H9 (cell line): ENCODE data around the gene SESN2. TPM values are rescaled to one million over a fixed set of nuclear protein-coding genes. Genes with fewer than 3 reads are reported as not detected.

ENCODE experiments used
- DNase-seq: peaks from one replicate; pipeline ENCODE4 v3.0.0-alpha.2; 2017
- H2AFZ ChIP-seq: one replicate; pipeline ENCODE4 v1.6.1; 2013; ENCODE audit warnings: mild to moderate bottlenecking, low read length, control low read depth, moderate library complexity
- H2AK5ac ChIP-seq: 2 replicates; pipeline ENCODE4 v1.6.1; 2013; ENCODE audit warnings: low read length, control low read depth, mixed read lengths; ENCODE audit not compliant: insufficient read length
- H2BK120ac ChIP-seq: one replicate; pipeline ENCODE4 v1.6.1; 2013; ENCODE audit warnings: low read depth, mild to moderate bottlenecking, low read length, control low read depth, inconsistent platforms; ENCODE audit not compliant: poor library complexity, severe bottlenecking
- H2BK12ac ChIP-seq: 2 replicates; pipeline ENCODE4 v1.6.1; 2013; ENCODE audit warnings: low read length, control low read depth, mixed read lengths, low read depth; ENCODE audit not compliant: insufficient read length
- H2BK15ac ChIP-seq: 2 replicates; pipeline ENCODE4 v1.6.1; 2013; ENCODE audit warnings: low read depth, low read length, control low read depth
- H2BK20ac ChIP-seq: one replicate; pipeline ENCODE4 v1.6.1; 2013; ENCODE audit warnings: low read depth, mild to moderate bottlenecking, low read length, control low read depth, inconsistent platforms; ENCODE audit not compliant: poor library complexity, severe bottlenecking
- H2BK5ac ChIP-seq: 2 replicates; pipeline ENCODE4 v1.6.1; 2013; ENCODE audit warnings: low read length, control low read depth, mixed read lengths; ENCODE audit not compliant: insufficient read length
- H3K14ac ChIP-seq: 2 replicates; pipeline ENCODE4 v1.6.1; 2013; ENCODE audit warnings: low read length, control low read depth; ENCODE audit not compliant: insufficient read depth
- H3K18ac ChIP-seq: 2 replicates; pipeline ENCODE4 v1.6.1; 2013; ENCODE audit warnings: low read depth, mild to moderate bottlenecking, mixed read lengths, low read length, control low read depth; ENCODE audit not compliant: insufficient read length
- H3K23ac ChIP-seq: 2 replicates; pipeline ENCODE4 v1.6.1; 2013; ENCODE audit warnings: low read length, control low read depth, mixed read lengths, low read depth; ENCODE audit not compliant: insufficient read length
- H3K23me2 ChIP-seq: 2 replicates; pipeline ENCODE4 v1.6.1; 2013; ENCODE audit warnings: low read depth, mild to moderate bottlenecking, mixed read lengths, low read length, control low read depth; ENCODE audit not compliant: insufficient read length, poor library complexity, severe bottlenecking
- H3K27ac ChIP-seq: 2 replicates; pipeline ENCODE4 v1.5.1; 2013; ENCODE audit warnings: low read length, control low read depth, mixed read lengths, low read depth; ENCODE audit not compliant: insufficient read length
- H3K27me3 ChIP-seq: 2 replicates; pipeline ENCODE4 v1.6.1; 2013; ENCODE audit warnings: low read length, control low read depth, inconsistent platforms; ENCODE audit not compliant: insufficient read depth
- H3K4ac ChIP-seq: 2 replicates; pipeline ENCODE4 v1.6.1; 2013; ENCODE audit warnings: low read depth, mild to moderate bottlenecking, control low read depth, inconsistent platforms, low read length, moderate library complexity
- H3K4me1 ChIP-seq: 2 replicates; pipeline ENCODE4 v1.6.1; 2013; ENCODE audit warnings: low read length, control low read depth, inconsistent platforms; ENCODE audit not compliant: insufficient read depth
- H3K4me2 ChIP-seq: 2 replicates; pipeline ENCODE4 v1.6.1; 2013; ENCODE audit warnings: low read length, control low read depth, mixed read lengths; ENCODE audit not compliant: insufficient read length, insufficient read depth
- H3K56ac ChIP-seq: 2 replicates; pipeline ENCODE4 v1.6.1; 2013; ENCODE audit warnings: low read depth, mild to moderate bottlenecking, mixed read lengths, low read length, control low read depth; ENCODE audit not compliant: insufficient read length
- H3K79me1 ChIP-seq: 2 replicates; pipeline ENCODE4 v1.6.1; 2013; ENCODE audit warnings: low read depth, mild to moderate bottlenecking, moderate library complexity, low read length, control low read depth, inconsistent platforms; ENCODE audit not compliant: insufficient read depth, poor library complexity, severe bottlenecking
- H3K79me2 ChIP-seq: 2 replicates; pipeline ENCODE4 v1.6.1; 2013; ENCODE audit warnings: low read length, control low read depth, inconsistent platforms; ENCODE audit not compliant: insufficient read depth
- H3K9ac ChIP-seq: 2 replicates; pipeline ENCODE4 v1.6.1; 2013; ENCODE audit warnings: low read length, control low read depth, mixed read lengths; ENCODE audit not compliant: insufficient read length; ENCODE audit errors: extremely low read depth
- H3K9me3 ChIP-seq: one replicate; pipeline ENCODE4 v1.6.1; 2013; ENCODE audit warnings: low read depth, low read length, inconsistent platforms; ENCODE audit not compliant: control insufficient read depth
- H3T11ph ChIP-seq: one replicate; pipeline ENCODE4 v1.6.1; 2013; ENCODE audit warnings: mild to moderate bottlenecking, low read length, control low read depth, inconsistent platforms
- H4K20me1 ChIP-seq: one replicate; pipeline ENCODE4 v1.6.1; 2013; ENCODE audit not compliant: control insufficient read depth, insufficient read length, insufficient read depth
- H4K5ac ChIP-seq: 2 replicates; pipeline ENCODE4 v1.6.1; 2013; ENCODE audit warnings: low read depth, mild to moderate bottlenecking, mixed read lengths, low read length, control low read depth; ENCODE audit not compliant: insufficient read length
- H4K8ac ChIP-seq: replicated peaks from 2 replicates; pipeline ENCODE4 v1.6.1; 2013; ENCODE audit warnings: low read length, control low read depth, mixed read lengths, low read depth; ENCODE audit not compliant: insufficient read length
- H4K91ac ChIP-seq: 2 replicates; pipeline ENCODE4 v1.6.1; 2013; ENCODE audit warnings: low read depth, mild to moderate bottlenecking, moderate library complexity, mixed read lengths, low read length, control low read depth; ENCODE audit not compliant: insufficient read length
- H3K27ac Mint-ChIP-seq, 3 experiments: 2 replicates in 2 of 3; 3 replicates in 1 of 3; pipeline ENCODE4 v1.8.0; 2020 to 2021; ENCODE audit warnings: mixed read lengths in 3 of 3, mild to moderate bottlenecking in 1 of 3, moderate library complexity in 1 of 3
- H3K27me3 Mint-ChIP-seq: 2 replicates; pipeline ENCODE4 v1.8.0; 2021; ENCODE audit warnings: low read depth, mild to moderate bottlenecking, moderate library complexity, mixed read lengths
- H3K36me3 Mint-ChIP-seq, 3 experiments: 2 replicates in 2 of 3; 3 replicates in 1 of 3; pipeline ENCODE4 v1.8.0; 2020 to 2021; ENCODE audit warnings: low read depth in 3 of 3, mixed read lengths in 3 of 3; ENCODE audit not compliant: insufficient read depth in 1 of 3
- H3K4me1 Mint-ChIP-seq, 2 experiments: 2 replicates each; pipeline ENCODE4 v1.8.0; 2020; ENCODE audit warnings: mixed read lengths in 2 of 2
- H3K4me3 Mint-ChIP-seq, 2 experiments: 2 replicates in 1 of 2; 3 replicates in 1 of 2; pipeline ENCODE4 v1.8.0; 2020 to 2021; ENCODE audit warnings: mild to moderate bottlenecking in 2 of 2, mixed read lengths in 2 of 2, moderate library complexity in 1 of 2
- H3K9me3 Mint-ChIP-seq, 2 experiments: 2 replicates in 1 of 2; 3 replicates in 1 of 2; pipeline ENCODE4 v1.8.0; 2020; ENCODE audit warnings: mild to moderate bottlenecking in 2 of 2, mixed read lengths in 2 of 2, moderate library complexity in 1 of 2
- CTCF ChIP-seq: fragments of 200-600 bp; sonication (generic); conservative IDR thresholded peaks from 3 replicates; pipeline ENCODE4 v1.8.0; 2021; ENCODE audit warnings: antibody characterized with exemption, mild to moderate bottlenecking
- WGBS: extraction: QIAGEN DNeasy Blood & Tissue Kit; methylation state at CpG from one replicate; pipeline ENCODE4 v1.1.7; 2013; ENCODE audit warnings: missing lambda C conversion rate, low lambda C conversion rate, mixed read lengths; ENCODE audit not compliant: insufficient read length; ENCODE audit errors: extremely low coverage; 5-methylcytosine and 5-hydroxymethylcytosine counted together
- total RNA-seq: library from RNA; stranded (reverse); gene quantifications from 2 replicates; pipeline ENCODE4 v1.2.1, GENCODE V29; 2021

The SESN2 gene
- total RNA-seq, 1 experiment from 2014 or later = 24.6 TPM

DNA sequence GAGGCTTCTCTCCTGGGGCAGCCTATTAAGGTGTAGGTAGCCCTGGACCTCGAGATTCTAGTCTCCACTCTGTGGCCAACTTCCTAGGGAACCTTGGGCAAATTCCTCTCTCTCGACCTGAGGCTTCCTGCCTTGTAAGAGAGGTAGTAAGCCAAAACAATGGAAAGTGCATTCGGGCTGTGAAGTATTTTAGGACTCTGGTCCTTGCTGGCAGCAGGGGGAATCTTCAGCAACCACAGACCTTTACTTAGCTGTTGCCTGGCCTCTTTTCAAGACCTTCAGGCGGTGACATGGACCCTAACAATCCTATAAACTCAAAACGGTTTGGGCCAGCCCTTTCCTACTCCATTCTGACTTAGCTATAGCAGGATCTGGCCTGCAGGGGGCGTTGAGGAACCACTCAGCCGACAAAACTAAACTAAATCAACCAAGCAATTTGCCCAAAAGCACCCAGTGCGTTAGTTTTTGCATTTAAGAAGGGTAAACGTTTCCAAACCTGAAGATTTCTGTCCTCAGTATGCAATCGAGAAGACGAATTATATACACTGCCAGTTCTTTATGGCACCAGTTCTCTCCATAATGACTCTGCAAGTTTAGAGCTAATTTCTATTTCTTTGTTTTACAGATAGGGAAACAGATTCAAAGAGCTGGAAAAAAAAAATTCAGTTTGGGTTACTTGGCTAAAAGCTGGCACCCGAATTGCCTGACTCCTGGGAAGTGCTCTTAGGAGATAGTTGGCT lies 10.9 kb upstream of the SESN2 start:
- H3K27ac Mint-ChIP-seq = peak overlapping the region; percentile 45 to 93 (median 85); a peak in 6 of 7 replicates
- Histone ChIP-seq H3K27me3 (no peaks in the 10 kb centered on the region), H3K4me2 (peak overlapping the region; percentile 20), H4K91ac (no peak overlapping the region), H2BK120ac (no peak overlapping the region), H3K23me2 (peaks cover 8% of the 10 kb centered on the region), H2AFZ (peak overlapping the region; percentile 92), H3T11ph (no peak overlapping the region), H3K23ac (no peak overlapping the region), H3K79me1 (no peaks in the 10 kb centered on the region), H3K56ac (no peak overlapping the region), H2BK12ac (peak overlapping the region; percentile 22), H3K14ac (no peak overlapping the region), H2AK5ac (no peak overlapping the region), H4K5ac (no peak overlapping the region), H3K4me1 (no peaks in the 10 kb centered on the region), H2BK20ac (peak overlapping the region; percentile 94), H4K8ac (no peak overlapping the region), H4K20me1 (no peaks in the 10 kb centered on the region), H3K9ac (no peak overlapping the region), H3K18ac (no peak overlapping the region), H2BK5ac (no peak overlapping the region), H3K79me2 (no peaks in the 10 kb centered on the region), H3K4ac (no peak overlapping the region), H3K27ac (peak overlapping the region; percentile 4), H2BK15ac (no peak overlapping the region), H3K9me3 (no peaks in the 10 kb centered on the region)
- peaks cover 31 to 33% of the 10 kb centered on the region in 2 experiments for H3K4me1 Mint-ChIP-seq
- peak overlapping the region in 1 of 2 experiments; percentile 93; a peak in 4 of 5 replicates for H3K4me3 Mint-ChIP-seq
- no peaks in the 10 kb centered on the region for H3K36me3 Mint-ChIP-seq
- WGBS = no CpG with 5 or more reads among the region's 12 CpGs
- peak; percentile 79 for DNase-seq
- TF ChIP-seq CTCF = peak; percentile 96
- no peaks in the 10 kb centered on the region for H3K27me3 Mint-ChIP-seq
- H3K9me3 Mint-ChIP-seq = no peaks in the 10 kb centered on the region
